NCI-H82 (cell line): ENCODE data around the gene ANKFY1.

Experiments
- DNase-seq: peaks from one replicate; lab custom pipeline; 2025; lab: John Stamatoyannopoulos, UW

The ANKFY1 gene

GRCh38 chr17:4178651-4179050 is 85.1 kb downstream of the ANKFY1 start:
- no peak for DNase-seq

- DNase-seq: no peak
Measured at GRCh38 chr17:4177806-4178205, 86.0 kb downstream of the ANKFY1 start.

GRCh38 chr17:4176808-4177472 is 86.8 kb downstream of the ANKFY1 start:
- no peak for DNase-seq

GRCh38 chr17:4175921-4176807 is 87.6 kb downstream of the ANKFY1 start:
- DNase-seq: no peak

GRCh38 chr17:4174556-4174955 is 89.2 kb downstream of the ANKFY1 start:
- no peak for DNase-seq

- DNase-seq: no peak
Measured at GRCh38 chr17:4173781-4174180, 90.0 kb downstream of the ANKFY1 start.

- DNase-seq: no peak
Measured at GRCh38 chr17:4172356-4172755, 91.4 kb downstream of the ANKFY1 start.

GRCh38 chr17:4170639-4171280 is 93.0 kb downstream of the ANKFY1 start:
- no peak for DNase-seq

GRCh38 chr17:4167786-4168185 is 96.0 kb downstream of the ANKFY1 start:
- DNase-seq: no peak

GRCh38 chr17:4166419-4166818 is 97.4 kb downstream of the ANKFY1 start:
- DNase-seq: no peak

- no peak for DNase-seq
Measured at GRCh38 chr17:4165301-4166010, 98.3 kb downstream of the ANKFY1 start.

- no peak for DNase-seq
Measured at GRCh38 chr17:4163951-4164350, 99.8 kb downstream of the ANKFY1 start.

- peak; percentile 44 for DNase-seq
Measured at GRCh38 chr17:4162775-4163466, 100.9 kb downstream of the ANKFY1 start.

- no peak for DNase-seq
Measured at GRCh38 chr17:4162321-4162720, 101.5 kb downstream of the ANKFY1 start.

- peak; percentile 58 for DNase-seq
Measured at GRCh38 chr17:4161967-4162305, 101.8 kb downstream of the ANKFY1 start.

GRCh38 chr17:4161192-4161966 is 102.4 kb downstream of the ANKFY1 start:
- DNase-seq: peak; percentile 71

- no peak for DNase-seq
Measured at GRCh38 chr17:4160294-4160859, 103.4 kb downstream of the ANKFY1 start.

GRCh38 chr17:4159761-4160160 is 104.0 kb downstream of the ANKFY1 start:
- DNase-seq: no peak

GRCh38 chr17:4157618-4158333 is 106.0 kb downstream of the ANKFY1 start:
- no peak for DNase-seq
